ENCODE results near the gene SLX9. TPM values are rescaled to one million over a fixed set of nuclear protein-coding genes. Genes with fewer than 3 reads are reported as not detected.

Gene SLX9
- total RNA-seq, 4 donors from 2014 or later = 11.9 to 26.2 (median 16.1) TPM

DNA sequence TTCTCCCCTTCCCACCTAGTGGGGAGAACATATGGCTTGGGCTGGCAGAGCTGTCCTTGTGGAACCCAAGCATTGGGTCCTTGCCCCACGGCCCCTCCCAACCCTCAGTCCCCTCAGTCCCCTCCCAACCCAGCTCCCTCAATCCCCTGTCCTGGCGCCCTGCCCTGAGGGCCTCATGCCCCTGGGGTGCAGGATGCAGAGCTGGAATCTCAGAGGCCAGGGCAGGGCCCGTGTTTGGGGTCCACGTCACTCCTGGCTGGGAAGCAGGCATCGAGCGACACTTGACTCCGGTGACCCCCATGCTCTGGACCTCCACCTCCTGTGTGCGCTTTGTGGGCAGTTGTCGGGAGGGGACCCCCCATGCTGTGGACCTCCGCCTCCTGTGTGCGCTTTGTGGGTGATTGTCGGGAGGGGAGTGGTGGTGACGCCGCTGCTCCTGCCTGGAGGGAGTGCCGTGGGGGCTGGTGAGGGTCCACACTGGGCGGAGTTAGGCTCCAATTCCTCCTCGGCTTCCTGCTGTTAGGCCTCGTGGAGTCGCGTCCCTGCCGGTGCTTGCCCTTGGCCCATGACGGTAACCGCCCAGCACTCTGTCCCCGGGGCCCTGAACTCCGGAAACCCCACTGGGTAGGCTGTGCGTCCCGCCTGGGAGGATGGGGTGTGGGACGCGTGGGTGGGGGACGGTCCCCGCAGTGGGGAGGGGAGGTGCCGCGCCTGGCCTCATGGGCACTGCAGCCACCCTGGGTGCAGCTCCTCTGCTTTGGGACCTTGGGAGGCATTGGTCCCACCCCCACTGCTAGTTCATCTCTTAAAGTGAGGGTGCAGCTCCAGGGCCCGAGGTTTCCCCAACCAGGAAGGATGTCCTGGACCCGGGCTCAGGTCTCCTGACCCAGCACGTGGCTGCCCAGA, 31.2 kb downstream of the SLX9 start:
- no peak for TF ChIP-seq CTCF (IDR thresholded peaks at IDR 0.05)
- ATAC-seq (ENCODE audit: low FRiP score) = no peak
- DNase-seq (ENCODE audit: low spot score) = no peak

DNA sequence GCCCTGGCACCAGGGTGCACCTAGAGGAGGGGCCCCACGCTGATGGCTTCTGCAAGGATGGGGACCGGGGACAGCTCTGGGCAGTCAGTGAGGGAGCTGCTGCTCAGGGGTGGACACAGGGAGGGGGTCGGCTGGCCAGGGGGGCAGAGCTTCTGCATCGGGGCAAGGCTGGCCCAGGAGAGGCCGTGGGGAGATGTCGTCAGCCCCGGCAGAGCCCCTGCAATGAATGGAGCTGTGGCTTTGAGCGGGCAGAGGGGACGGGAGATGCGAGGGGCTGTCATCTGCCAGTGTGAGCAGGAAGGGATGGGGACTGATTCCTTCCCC, 31.8 kb downstream of the SLX9 start:
- ATAC-seq (ENCODE audit: low FRiP score) (no peak), DNase-seq (ENCODE audit: low spot score) (no peak)
- TF ChIP-seq CTCF (IDR thresholded peaks at IDR 0.05) = no peak

GRCh38 chr21:44972301-44972814, 32.5 kb downstream of the SLX9 start:
- no peak for ATAC-seq (ENCODE audit: low FRiP score)
- DNase-seq (ENCODE audit: low spot score) = no peak
- no peak for TF ChIP-seq CTCF (IDR thresholded peaks at IDR 0.05)

- no peak for DNase-seq (ENCODE audit: low spot score)
- ATAC-seq (ENCODE audit: low FRiP score) = no peak
- no peak for TF ChIP-seq CTCF (IDR thresholded peaks at IDR 0.05)
Measured at GRCh38 chr21:44972821-44973220, 33.0 kb downstream of the SLX9 start.

GRCh38 chr21:44973598-44973997, 33.8 kb downstream of the SLX9 start:
- ATAC-seq (ENCODE audit: low FRiP score) (no peak), DNase-seq (ENCODE audit: low spot score) (no peak)

DNA sequence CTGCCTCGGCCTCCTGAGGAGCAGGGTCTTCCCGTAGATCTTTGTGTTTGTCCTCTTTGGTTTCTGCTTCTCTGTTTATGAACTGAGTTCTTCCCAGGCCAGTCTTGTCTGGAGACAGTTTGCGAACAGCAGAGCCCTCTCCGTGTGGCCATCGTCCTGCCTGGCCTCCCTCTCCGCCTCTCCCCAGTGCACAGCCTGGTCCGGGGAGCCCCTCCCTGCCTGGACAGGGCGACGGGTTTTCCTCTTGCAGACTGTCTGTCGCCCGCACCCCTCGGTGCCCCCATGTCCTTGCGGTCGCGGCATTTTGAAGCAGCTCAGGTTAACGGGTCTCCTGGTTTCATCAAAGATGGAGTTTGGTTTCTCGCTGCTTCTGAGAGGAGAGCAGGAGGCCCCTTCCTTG, 34.8 kb downstream of the SLX9 start:
- DNase-seq (ENCODE audit: low spot score) = no peak
- TF ChIP-seq CTCF (IDR thresholded peaks at IDR 0.05) = no peak
- no peak for ATAC-seq (ENCODE audit: low FRiP score)

More at GRCh38 chr21:44973598-44973997, 33.8 kb downstream of the SLX9 start:
- no peak for TF ChIP-seq CTCF (IDR thresholded peaks at IDR 0.05)

Data from omental fat pad (tissue), 4 donors.